Measurements from ENCODE around the gene SLC23A1. TPM values are rescaled to one million over a fixed set of nuclear protein-coding genes. Genes with fewer than 3 reads are reported as not detected.

The SLC23A1 gene
- total RNA-seq, result not detected

DNA sequence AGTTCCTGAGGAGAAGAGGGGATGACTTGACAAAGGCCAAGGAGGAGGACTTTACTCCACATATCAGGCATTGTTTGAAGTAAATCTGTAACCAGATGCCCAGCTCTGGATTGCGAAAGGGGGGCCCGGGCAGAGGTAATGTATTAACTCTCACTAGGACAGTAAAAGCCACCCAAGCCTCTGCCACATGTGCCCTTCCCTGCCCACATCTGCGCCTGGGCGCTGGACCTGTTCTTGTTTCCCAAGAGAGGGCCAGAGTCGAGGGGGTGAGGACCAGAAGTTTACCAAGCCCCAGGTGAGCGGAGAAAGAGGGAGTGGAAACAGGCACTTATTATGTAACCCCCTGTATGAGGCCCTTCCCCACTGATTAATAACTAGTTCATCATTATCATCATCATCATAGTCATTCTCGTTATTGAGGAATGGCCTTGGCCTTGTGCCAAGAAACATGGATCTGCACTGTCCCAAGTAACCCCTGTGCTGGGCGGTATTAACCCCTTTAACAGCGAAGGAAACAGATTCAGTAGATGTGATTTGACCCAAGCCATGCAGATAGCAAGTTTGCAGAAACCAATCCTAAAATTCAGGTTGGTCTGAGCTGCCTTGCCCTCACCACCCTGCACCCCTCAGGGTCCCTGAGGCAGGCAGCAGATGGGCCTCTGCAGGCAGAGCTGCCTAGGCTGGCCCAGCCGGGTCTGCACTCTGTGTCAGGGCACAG is at the start of gene SLC23A1:
Gene SLC23A1 (minus strand): TSS at position 23 of the 718 bp plus-strand sequence. CDS start 44 bp downstream, outside the sequence.
- Histone ChIP-seq H3K27me3 (no peaks in the 10 kb centered on the region), H3K4me3 (no peak within 1 kb of the TSS), H3K4me1 (peaks cover 10 to 18% of the 10 kb centered on the region in 2 donors), H3K9me3 (no peaks in the 10 kb centered on the region), H3K36me3 (no peaks in the 10 kb centered on the region), H3K27ac (no peak within 1 kb of the TSS)
- ATAC-seq (no peak), DNase-seq (peak in 1 of 2 donors; percentile 21)
- in situ Hi-C loops (cut with MboI; ENCODE audit: low sequenced_read_pairs in 4 of 4), result no loop called here
- no peak for TF ChIP-seq POLR2A (IDR thresholded peaks at IDR 0.05)
- TF ChIP-seq, protein P1, sequence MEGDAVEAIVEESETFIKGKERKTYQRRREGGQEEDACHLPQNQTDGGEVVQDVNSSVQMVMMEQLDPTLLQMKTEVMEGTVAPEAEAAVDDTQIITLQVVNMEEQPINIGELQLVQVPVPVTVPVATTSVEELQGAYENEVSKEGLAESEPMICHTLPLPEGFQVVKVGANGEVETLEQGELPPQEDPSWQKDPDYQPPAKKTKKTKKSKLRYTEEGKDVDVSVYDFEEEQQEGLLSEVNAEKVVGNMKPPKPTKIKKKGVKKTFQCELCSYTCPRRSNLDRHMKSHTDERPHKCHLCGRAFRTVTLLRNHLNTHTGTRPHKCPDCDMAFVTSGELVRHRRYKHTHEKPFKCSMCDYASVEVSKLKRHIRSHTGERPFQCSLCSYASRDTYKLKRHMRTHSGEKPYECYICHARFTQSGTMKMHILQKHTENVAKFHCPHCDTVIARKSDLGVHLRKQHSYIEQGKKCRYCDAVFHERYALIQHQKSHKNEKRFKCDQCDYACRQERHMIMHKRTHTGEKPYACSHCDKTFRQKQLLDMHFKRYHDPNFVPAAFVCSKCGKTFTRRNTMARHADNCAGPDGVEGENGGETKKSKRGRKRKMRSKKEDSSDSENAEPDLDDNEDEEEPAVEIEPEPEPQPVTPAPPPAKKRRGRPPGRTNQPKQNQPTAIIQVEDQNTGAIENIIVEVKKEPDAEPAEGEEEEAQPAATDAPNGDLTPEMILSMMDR (IDR thresholded peaks at IDR 0.05 in 4 of 5, conservative IDR thresholded peaks at IDR 0.05 in 1 of 5), result no peak
- intact Hi-C loops (cut with DNase I; ENCODE audit: low total_unique reads), result no loop called here

DNA sequence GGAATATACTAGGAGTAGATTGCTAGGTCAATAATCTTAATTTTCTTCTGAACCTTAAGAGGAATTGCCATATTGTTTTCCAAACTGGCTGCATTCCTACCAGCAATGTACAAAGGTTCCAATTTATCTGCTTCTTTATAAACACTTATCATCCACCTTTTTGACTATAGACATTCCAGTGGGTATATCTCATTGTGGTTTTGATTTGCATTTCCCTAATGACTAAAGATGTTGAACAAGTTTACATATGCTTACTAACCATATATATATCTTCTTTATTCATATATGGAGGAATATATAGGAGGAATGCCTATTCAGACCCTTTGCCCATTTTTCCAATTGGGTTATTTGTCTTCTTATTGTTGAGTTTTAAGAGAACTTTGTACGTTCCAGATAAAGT is 48.6 kb upstream of the SLC23A1 start:
- H3K27ac ChIP-seq, result no peak overlapping the region
- DNase-seq, result no peak
- intact Hi-C loops (cut with DNase I; ENCODE audit: low total_unique reads), result no loop called here
- H3K4me3 ChIP-seq, result no peak overlapping the region
- H3K36me3 ChIP-seq, result peaks cover 0 to 41% of the 10 kb centered on the region in 2 donors
- no peak for ATAC-seq
- H3K4me1 ChIP-seq, result no peaks in the 10 kb centered on the region
- no peaks in the 10 kb centered on the region for H3K9me3 ChIP-seq
- TF ChIP-seq, protein P1 (IDR thresholded peaks at IDR 0.05 in 4 of 5, conservative IDR thresholded peaks at IDR 0.05 in 1 of 5), result no peak
- no peak for TF ChIP-seq POLR2A (IDR thresholded peaks at IDR 0.05)
- in situ Hi-C loops (cut with MboI; ENCODE audit: low sequenced_read_pairs in 4 of 4), result no loop called here
- no peaks in the 10 kb centered on the region for H3K27me3 ChIP-seq

DNA sequence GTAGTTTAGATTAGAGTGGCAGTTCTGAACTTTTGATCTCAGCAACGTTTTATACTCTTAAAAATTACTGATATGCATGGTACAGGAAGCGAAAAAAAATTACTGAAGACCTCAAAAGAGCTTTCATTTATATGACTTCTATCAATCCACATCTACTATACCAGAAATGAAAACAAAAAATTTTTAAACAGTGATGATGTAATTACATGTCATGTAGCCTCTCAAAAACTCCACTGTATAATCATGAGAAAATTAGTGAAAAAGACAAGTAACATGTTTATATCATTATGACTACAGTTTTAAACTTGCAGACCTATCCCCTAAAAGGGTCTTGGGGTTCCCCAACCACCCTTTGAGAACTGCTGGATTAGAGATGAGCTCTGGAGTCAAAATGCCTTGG is 46.9 kb upstream of the SLC23A1 start:
- TF ChIP-seq, protein P1 (IDR thresholded peaks at IDR 0.05 in 4 of 5, conservative IDR thresholded peaks at IDR 0.05 in 1 of 5), result no peak
- no peak for TF ChIP-seq POLR2A (IDR thresholded peaks at IDR 0.05)
- Histone ChIP-seq H3K9me3 (no peaks in the 10 kb centered on the region), H3K36me3 (peaks cover 0 to 41% of the 10 kb centered on the region in 2 donors), H3K4me3 (no peak overlapping the region), H3K27ac (no peak overlapping the region), H3K4me1 (peaks cover 8 to 14% of the 10 kb centered on the region in 2 donors), H3K27me3 (no peaks in the 10 kb centered on the region)
- ATAC-seq, result no peak
- no peak for DNase-seq
- intact Hi-C loops (cut with DNase I; ENCODE audit: low total_unique reads), result no loop called here
- in situ Hi-C loops (cut with MboI; ENCODE audit: low sequenced_read_pairs in 4 of 4), result no loop called here

DNA sequence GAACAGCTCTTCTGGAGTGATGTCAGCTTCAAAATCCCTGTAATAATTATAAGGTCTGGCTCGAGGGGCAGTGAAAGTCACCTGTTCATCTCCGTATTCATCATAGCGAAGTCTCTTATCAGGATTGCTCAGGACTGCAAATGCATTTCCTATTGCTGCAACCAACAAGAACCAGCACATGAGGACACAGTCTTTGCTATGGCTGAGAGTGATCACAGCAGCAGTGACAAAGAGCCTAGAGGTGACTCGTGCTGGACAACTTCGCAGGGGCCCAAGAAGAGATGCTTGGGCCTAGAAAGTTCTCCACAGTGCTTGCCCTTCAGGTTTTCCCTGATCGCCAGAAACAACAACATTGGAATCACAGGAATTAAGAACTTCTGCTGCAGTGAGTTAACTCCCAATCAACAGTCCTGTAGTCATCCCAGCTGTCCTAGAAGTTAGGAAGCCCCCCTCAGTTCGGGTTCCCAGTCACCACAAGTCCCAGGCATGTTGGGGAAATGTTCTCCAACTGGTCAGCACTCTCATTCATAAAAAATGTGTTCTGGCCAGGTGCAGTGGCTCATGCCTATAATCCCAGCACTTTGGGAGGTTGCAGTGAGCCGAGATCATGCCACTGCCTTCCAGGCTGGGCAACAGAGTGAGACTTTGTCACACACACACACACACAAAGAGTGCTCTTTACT is 43.2 kb upstream of the SLC23A1 start:
- intact Hi-C loops (cut with DNase I; ENCODE audit: low total_unique reads) (no loop called here), in situ Hi-C loops (cut with MboI; ENCODE audit: low sequenced_read_pairs in 4 of 4) (loop anchor here in 1 of 4 donors (5.0 kb wide), 1 partner anchor 91 kb away; no protein-coding TSS in a partner anchor)
- H3K27me3 ChIP-seq, result no peaks in the 10 kb centered on the region
- H3K4me1 ChIP-seq, result peaks cover 8 to 22% of the 10 kb centered on the region in 2 donors
- DNase-seq (no peak), ATAC-seq (peak in 1 of 2 donors; percentile 33)
- peaks cover 0 to 37% of the 10 kb centered on the region in 2 donors for H3K36me3 ChIP-seq
- H3K4me3 ChIP-seq, result no peak overlapping the region
- H3K27ac ChIP-seq, result peak overlapping the region; percentile 75 to 80 (median 76)
- TF ChIP-seq, protein P1 (IDR thresholded peaks at IDR 0.05 in 4 of 5, conservative IDR thresholded peaks at IDR 0.05 in 1 of 5), result no peak
- no peak for TF ChIP-seq POLR2A (IDR thresholded peaks at IDR 0.05)
- H3K9me3 ChIP-seq, result no peaks in the 10 kb centered on the region
